ENCODE measurements around the gene RPS15.

RPS15 gene

DNA sequence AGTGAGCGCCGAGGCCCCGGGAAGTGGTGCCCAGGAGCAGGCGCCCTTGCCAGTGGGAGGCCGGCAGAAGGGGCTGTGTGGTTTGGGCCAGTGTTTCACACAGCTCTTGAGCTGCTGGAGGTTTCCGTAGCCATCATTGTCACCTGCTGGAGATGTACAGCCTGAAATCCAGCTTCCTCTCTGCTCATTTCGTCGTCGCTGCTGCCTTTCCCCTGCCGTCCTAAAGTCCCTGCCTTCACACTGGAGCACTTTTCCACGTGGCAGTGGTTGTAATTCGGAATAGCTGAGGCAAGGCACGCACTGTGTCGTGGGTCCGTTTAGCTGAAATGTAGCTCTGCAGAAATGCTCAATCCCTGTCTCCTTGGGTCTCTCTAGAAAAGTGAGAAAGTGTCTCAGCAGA is 17.6 kb upstream of the RPS15 start:
- no peak for DNase-seq

DNA sequence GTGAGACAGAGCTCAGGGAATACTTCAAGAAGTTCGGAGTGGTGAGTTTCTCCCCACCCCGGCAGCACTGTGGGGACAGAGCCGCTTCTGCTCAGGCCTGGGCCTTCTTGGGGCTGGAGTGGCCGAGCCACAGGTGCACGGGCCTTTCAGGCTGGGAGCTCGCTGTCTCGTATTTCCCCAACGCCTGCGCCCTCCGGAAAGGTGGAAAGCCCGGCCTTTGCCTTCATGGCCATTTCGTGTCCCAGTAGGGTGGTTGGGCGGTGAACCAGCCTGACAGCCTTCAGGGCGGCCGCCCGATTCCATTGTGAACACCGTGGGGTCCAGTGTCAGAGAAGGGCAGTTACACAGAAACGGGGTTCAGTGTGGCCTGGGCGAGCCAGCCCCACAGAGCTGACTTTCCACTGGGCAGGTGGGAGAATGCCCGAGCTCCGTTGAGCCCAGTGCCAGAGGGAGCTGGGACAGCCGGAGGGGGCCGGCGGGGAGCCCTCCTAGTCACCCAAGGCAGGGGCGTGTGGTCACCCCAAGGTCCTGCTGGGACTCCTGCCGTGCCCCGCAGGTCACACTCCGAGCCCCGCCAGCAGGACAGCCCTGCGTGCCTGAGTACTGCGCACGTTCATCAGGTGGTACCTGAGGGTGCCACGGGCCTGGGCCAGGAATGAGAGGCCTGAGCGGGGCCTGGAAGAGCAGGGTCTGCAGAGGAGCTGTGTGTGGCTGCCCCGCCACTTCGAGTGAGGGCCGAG is 16.8 kb upstream of the RPS15 start:
- no peak for DNase-seq

DNA sequence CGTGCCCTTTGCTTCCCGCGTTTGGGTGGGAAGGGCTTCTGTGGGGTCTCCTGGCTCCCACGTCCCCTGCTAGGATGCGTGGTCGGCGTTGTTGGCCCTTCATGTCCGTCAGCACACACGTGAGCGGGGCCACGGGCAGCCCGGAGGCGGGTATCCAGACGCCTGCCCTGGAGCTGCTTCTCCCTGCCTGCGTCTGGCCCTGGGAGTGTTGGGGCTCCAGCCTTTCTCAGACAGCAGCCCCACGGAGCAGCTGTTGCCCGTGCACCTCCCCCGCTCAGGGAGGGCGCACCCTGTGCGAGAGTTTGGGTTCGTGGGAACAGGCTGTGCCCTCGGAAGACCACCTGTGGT is 16.3 kb upstream of the RPS15 start:
- no peak for DNase-seq

DNA sequence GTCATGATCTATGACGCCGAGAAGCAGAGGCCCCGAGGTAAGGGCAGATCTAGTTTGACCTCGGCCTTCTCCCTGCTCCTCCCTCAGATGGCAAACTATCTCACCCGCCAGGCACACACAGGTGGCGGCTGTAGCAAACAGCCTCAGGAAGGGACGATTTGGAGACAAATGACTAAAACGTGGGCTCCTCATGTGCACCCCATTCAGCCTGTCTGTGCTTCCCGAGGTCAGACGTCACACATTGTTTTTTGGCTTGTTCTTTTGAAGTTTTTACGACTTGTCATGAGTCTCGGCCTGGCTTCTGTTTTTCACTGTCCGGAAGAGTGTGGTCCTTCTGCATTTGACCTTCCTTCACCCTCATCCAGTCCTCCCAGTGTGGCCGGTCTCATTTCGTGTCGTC is 15.8 kb upstream of the RPS15 start:
- no peak for DNase-seq

DNA sequence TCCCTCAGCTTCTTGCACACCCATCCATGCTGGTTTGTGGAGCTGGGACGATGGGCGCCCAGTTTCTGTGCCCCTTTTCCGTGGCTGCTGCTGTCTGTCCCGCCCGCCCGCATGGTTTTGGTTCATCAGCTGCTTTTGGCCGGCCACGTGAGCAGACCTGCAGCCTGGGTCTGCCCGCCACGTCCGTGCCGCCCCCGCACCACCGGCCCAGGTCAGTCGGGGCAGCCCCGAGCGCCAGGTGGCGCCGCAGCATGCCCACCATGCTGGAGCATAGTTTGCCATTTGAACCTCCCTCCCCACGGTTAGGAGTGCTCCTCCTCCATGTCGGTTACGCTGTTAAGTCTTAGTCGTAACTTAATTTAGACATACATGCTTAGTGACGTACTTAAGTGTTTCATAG is 15.3 kb upstream of the RPS15 start:
- no peak for DNase-seq

DNA sequence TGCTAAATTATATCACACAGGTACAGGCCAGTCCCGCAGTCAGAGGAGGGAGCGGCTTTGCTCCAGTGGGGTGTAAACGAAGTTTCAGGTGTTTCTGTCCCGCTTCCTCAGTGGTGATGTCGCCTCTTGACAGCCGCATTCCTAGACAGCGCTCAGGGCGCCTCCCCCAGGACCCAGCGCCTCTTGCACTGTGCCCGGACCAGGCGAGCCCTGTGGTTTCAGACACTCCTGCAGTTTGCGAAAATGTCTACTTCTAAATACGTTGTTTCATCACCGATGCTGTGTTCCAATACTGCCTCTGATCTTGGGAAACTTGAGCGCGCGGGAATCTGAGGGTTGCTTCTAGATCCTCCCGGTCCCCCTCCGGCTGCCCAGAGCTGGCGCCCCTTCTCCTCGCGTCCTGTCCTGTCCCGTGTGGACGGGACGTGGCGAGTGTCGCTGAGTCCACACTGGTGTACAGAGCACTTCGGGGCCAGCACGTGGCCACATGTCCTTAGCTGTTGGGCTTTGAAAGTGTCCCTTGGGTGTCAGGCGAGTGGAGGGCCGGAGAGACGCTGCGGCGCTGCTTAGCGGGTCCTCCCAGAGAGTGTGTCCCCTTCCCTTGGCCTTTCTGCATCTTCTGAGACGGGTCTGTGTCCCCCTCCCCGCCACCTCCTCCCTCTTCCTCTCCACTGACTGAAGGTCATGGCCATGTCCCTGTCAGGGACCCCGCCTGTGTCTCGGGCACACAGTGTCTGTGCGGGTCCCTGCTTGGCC is 14.6 kb upstream of the RPS15 start:
- DNase-seq = no peak

DNA sequence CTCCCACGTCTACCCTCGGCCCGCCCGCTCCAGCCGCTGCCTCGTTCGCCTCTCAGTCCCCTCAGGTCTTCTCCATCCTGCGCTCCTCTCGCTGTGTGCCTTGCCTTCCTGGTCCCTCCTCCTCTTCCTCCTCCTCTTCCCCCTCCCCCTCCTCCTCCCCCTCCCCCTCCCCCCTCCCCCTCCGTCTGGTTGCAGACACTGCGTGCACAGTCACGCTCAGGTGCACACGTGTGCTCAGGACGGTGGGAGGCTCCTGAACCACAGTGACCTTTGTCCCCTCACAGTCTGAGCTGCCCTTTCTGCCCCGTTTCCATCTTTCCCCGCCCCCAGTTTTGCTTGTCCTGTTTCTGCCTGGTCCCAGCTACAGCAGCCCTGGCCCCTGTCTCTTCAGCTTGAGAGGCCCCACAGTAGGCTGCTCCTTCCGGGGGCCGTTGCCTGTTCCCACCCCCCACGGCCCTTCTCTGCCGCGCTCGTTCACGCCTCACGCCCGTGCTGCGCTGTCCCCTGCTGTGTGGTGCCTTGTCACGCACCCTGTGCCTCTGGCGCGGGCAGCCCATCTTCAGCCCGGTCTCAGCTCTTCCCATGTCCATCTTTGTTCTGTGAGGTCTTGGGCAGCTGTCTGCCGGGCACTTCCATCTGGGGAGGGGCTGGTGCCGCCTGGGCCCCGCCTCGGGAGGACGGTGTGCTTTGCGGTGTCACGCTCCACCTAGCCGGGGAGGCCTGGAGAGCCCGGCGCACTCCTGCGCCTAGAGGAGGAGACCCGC is 13.8 kb upstream of the RPS15 start:
- DNase-seq = no peak

DNA sequence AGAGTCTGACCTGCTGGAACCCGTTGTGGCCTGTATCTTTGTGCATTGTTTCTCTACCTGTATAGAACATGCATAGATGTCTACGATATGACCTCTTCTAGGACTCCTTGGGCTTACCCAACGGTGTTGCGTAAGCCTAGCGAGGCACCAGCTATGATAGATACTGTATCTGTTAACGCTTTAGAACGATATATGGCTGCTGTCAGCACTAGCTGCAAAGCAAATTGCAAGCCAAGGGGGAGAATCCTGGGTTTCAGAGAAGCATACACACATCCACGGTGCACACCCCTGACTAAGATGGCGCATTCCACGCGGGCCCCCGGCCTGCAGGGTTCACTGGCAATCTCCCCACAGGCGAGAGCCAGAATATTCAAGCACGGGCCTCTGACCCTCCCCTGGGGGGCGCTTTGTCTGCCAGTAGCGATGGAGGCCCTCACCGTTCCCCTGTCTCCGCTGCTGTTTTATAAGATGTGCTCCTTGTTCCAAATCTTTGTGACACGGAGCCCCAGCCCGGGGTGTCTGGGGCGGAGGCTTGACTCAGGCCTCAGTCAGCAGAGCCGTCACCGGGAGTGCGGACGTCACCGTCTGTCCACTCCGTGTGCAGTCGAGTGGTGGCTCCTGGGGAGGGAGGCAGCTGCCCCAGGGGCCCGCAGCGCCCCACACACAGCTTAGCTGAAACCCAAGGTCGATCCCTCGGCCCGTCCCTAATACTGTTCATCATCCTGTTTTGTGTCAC is 12.9 kb upstream of the RPS15 start:
- DNase-seq = no peak

DNA sequence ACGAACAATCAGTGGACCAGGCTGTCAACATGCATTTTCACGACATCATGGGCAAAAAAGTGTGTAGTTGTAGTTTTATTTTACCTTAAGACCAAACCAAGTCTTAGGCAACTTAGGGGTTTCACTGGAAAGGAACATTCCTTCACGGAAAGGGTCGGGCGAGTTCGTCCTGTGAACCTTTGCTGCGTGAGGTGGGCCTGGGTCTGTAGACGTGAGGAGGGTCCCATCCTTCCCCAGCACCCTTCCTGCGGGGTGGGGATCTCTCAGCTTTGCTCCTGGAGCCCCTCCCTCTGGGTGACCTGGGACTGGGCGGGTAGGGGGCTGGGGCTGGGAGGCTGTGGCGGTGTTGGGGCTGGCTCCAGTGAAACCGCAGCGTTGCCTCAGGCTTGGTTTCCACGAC is 12.3 kb upstream of the RPS15 start:
- no peak for DNase-seq

DNA sequence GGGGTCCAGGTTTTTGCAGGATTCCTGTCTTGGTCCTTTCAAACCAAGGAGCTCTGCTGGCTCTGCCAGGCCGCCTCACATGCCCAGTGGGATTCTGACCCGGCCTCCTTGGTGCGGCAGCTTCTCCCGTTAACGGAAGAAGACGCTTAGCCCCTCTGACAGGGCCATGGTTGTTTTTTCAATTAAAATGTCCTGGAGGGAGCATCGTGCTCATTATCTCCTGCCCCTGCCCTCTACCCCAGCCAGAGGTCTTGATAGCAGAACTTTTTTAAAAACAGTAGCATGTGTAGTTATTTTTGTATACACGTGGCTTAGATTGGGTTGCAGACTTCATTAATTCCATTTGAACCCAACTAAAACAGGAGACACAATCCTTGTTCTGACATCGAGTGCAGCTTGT is 11.5 kb upstream of the RPS15 start:
- no peak for DNase-seq

DNA sequence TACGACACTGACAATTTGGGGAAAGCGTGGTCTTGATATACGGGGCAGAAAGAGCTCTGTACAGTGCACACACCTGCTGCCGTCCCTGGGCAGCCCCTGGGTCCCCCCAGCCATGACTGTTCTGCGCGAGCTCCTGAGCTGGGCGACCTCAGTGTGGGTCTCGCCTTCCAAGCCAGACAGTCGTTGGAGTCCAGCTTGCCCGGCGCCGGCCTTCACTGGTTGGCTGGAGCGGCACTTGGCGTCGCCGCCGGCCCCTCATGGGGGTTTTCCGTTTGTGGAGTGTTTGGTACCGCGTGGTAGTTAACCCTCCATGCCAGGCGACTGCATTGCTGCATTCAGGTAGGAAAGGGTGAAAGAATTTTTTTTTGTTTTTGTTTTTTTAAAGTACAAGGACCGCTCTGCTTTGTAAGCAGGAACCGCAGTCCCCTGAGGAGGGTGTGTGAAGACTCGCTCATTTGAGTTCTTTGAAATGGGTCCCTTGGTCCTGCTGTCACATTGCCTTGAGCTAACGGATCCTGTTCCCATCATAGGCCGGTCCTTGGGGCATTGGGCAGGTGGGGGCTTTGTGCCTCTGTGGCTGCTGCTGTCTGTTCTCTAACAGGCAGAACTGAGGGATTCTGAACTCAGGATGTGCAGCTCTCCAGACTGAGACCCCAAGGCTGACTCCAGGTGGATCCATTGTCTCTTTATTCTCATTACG is 10.8 kb upstream of the RPS15 start:
- no peak for DNase-seq

DNA sequence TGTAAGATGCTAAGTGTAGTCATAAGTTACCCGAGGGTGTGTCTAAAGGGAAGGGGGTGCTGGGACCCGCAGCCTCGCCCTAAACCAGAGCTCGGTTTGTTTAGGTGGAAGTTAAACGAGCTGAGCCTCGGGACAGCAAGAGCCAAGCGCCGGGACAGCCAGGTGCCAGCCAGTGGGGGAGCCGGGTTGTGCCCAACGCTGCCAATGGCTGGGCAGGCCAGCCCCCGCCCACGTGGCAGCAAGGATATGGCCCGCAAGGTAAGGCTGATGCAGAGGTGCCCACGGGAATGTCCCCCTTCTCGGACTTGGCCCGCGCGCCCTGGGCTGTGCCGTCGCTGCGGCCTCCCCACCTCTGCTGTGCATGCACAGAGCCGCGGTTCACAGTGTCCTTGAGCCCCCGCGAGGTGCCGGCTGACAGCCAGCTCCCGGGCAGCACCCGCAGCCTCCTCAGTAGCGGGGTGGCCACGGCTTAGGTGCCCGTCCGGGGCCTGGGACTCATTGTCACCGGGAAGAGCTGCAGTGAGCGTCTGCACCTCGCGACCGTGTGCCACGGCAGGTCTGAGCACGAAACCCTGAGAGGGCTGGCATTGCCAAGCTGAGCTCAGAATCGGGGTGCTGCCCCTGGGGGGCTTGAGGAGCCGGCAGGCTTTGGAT is 9.3 kb upstream of the RPS15 start:
- DNase-seq = no peak

DNA sequence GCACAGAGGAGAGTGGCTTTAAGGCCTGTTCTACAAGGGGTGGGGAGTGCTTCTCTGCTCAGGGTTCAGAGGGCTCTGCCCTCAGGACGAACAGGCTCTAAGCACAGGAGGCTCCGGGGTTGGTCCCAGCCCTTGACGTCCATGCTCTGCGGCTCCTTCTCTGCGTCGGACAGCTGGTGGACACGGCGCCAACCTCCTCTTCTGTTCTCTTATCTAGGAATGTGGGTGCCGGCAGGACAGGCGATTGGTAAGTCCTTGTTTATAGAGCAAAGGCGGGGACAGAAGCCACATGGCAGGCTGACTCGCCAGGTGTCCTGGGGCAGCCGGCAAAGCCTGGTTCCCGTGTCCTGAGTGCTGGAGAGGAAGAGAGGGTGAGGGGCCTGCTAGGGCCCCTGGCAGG is 8.4 kb upstream of the RPS15 start:
- DNase-seq = no peak

DNA sequence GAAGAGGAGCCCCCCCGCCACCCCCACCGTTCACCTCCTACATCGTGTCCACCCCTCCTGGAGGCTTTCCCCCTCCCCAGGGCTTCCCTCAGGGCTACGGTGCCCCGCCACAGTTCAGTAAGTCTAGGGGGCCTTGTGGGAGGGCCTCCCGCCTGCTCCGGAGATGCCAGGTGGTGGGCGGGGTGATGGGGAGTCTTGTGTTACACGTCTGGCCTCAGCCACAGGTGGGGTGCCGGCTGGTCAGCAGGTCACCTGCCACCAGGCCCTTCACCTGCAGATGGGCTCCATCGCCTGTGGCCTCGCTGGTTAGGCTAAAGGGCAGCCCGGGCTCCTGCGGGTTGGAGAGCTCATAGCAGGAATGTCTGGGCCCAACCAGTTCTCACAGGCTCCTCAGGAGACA is 8.0 kb upstream of the RPS15 start:
- DNase-seq = no peak

DNA sequence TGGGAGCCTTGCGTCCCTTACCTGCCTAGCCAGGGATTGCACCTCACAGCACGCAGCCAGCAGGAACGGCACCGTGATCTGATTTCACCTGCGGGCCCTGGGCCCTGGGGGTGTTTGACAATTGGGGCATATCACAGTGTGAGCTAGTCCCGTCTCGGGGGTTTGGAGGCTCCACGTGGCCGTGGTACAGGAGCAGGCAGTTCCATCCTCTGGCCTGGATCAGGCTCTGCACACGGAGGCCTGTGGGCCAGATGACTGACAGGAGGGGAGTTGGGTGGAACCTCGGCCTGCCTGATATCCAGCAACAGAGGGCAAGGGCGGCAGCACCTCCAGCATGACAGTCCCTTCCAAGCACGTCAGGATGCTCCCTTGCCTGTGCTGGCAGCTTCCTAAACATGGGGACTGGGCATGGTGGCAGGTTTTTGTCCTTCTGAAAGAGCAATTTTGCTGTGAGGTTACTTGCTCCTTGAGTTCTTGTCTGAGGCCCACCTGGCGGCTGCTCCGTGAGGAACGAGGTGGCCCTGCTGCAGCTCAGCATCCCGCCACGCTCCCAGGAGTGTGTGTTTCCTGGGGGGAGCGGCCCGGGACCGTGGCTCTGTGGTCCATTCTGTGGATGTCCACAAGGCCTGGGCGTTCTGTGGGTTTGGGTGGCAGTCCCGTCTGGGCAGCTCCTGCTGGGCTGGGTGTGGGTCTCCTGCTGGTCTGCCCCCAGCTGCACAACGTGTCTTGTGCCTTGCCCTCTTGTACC is 6.3 kb upstream of the RPS15 start:
- DNase-seq = no peak

DNA sequence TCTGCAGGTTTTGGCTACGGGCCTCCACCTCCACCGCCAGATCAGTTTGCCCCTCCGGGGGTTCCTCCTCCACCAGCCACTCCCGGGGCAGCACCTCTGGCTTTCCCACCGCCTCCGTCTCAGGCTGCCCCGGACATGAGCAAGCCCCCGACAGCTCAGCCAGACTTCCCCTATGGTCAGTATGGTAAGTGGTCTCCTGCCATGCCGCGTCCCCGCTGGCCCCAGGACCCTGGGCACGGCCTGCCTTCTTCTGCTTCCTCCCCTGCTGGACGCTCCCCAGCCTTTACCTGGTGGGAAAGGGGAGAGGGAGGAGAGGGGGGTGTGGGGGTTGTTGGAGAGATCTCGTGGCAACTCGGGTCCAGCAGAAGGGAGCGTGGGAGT is 5.7 kb upstream of the RPS15 start:
- DNase-seq = no peak

DNA sequence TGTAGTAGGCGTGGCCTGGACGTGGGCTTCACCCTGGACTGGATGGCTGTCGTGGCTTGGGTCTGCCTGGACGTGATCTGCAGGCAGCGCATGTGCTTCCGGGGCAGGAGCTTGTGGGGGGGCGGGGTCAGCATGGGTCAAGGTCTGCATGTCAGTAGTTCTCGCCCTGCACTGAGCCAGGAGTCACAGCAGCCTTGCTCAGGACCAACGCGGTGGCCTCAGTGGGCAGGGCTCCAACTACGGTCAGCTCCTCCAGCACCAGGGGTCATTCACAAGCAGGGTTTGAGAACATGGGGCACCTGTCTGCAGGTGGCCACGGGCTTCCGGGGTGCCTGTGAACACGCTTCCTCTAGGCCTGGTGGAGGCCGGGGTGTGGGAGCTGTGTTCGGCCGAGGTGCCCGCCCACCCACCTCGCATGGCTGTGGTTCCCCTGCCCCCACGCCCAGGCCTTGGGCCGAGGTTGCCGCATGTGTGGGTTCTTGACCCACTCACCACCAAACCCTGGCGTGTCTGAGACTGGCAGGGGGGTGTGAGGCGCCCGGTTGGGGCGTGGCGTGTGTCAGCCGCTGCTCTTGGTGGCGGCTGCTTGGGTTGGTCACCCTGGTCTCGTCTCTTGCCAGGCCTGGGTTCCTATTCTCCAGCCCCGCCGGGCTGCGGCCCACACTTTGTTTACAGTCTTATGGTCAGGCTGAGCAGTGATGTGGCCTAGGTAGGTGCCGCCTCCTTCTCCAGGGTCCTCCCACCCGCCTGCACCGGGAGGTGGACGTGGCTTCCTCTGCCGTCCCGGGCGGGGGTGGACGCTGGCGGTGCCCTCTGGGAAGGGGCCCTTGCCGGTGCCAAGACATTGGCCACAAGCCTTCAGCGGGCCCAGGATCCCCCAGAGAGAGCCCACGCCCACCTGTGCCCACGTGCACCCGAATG is 4.8 kb upstream of the RPS15 start:
- no peak for DNase-seq

DNA sequence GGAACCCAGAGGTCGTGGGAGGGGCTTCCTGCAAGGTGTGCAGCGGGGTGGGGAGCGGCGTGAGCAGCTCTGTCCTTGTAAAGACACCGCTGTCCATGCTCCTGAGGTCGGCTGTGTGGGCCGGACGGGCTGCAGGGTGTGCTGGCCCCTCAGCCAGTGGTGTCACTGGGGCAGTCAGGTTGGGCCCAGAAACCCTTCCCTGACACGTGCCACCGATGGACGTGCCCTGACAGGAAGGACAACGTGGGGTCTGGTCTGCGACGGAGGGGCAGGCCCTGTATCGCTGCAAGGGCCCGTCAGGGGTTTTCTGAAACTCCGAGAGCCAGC is 4.2 kb upstream of the RPS15 start:
- no peak for DNase-seq

DNA sequence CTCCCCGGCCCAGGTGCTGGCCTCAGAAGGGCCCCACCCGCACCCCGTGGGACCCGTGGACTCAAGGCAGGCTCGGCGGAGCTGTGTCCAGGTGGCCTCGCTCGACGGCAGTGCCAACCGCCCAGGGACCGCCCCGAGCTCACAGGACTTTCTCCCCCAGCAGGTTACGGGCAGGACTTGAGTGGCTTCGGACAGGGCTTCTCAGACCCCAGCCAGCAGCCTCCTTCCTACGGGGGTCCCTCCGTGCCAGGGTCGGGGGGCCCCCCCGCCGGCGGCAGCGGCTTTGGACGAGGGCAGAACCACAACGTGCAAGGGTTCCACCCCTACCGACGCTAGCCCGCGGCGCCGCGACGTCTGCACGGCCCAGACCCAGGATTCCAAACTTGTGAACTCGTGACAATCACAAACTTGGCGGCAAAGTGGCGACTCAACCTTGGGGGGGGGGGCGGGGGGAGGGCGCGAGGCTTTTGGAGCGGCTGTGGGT is 3.6 kb upstream of the RPS15 start:
- DNase-seq = no peak

DNA sequence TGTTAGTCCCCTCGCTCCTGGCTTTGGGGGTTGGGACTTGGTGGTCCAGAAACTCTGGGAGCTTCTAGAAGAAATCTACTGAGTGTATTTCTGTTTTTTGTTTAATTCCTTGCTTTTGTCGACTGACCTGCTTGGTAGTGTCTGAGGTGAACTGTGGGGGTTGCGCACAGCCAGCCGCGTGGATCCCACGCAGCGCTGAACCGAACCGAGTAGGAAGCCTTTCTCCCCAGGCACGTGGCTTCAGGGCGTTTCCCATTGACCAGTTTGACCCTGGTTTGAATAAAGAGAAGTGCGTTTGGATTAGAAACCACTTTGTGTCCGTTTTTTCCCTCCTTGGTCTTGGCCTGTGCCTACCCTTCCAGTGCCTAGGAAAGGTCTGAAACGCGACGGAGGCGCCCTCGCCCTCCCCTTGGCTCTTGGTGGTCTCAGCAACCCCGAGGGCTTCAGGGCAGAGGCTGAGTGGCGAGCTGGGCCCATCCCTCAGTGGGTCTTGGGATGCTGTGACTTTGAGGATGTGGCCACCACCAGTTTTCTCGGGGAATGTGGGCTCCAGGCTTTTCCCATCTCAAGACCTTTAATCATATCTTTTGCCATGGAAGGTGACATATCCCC is 2.7 kb upstream of the RPS15 start:
- no peak for DNase-seq
